Thyroid gland (tissue), 4 donors: ENCODE results near the gene SPATA13.

Source experiments
- CTCF ChIP-seq, 6 experiments: fragments of 200-600 bp in 3 of 6; fragments of 450-650 bp in 3 of 6; sonication (generic) in 3 of 6; IDR thresholded peaks; one replicate each; pipeline ENCODE4 v1.5.1; 2016 to 2019; ENCODE audit warnings: antibody characterized with exemption in 6 of 6, mild to moderate bottlenecking in 2 of 6, inconsistent platforms in 1 of 6, moderate library complexity in 1 of 6
- POLR2A ChIP-seq, 2 donors: fragments of 450-650 bp; IDR thresholded peaks; one replicate each; pipeline ENCODE4 v1.6.1; 2017; ENCODE audit warnings: antibody characterized with exemption in 2 of 2, mild to moderate bottlenecking in 2 of 2, moderate library complexity in 1 of 2

GRCh38 chr13:24134231-24134630 is 26.3 kb upstream of the SPATA13 start:
- TF ChIP-seq CTCF (IDR thresholded peaks at IDR 0.05) (no peak), POLR2A (IDR thresholded peaks at IDR 0.05) (no peak)
